OCI-LY3 (cell line): ENCODE data around the gene ZNF547.

Experiments
- H2AFZ ChIP-seq: fragments of 200-600, 300-600 bp; shearing (Covaris generic); 2 replicates; pipeline ENCODE4 v1.6.0; 2014; ENCODE audit warnings: antibody characterized with exemption, low read depth, low read length
- H3K27ac ChIP-seq: fragments of 200-600, 300-600 bp; sonication (generic); 2 replicates; pipeline ENCODE4 v1.5.1; 2014; ENCODE audit warnings: mild to moderate bottlenecking, low read length, moderate library complexity, mixed read lengths
- H3K27me3 ChIP-seq: fragments of 200-600, 300-600 bp; sonication (generic); 2 replicates; pipeline ENCODE4 v1.6.1; 2014; ENCODE audit warnings: low read depth, low read length, mixed read lengths
- H3K36me3 ChIP-seq: fragments of 200-600, 300-600 bp; sonication (generic); replicated peaks from 2 replicates; pipeline ENCODE3; 2014; ENCODE audit warnings: low read depth, low read length, mixed read lengths
- H3K4me1 ChIP-seq: fragments of 300-600, 200-600 bp; sonication (generic); 2 replicates; pipeline ENCODE4 v1.6.1; 2014; ENCODE audit warnings: low read length, mixed read lengths
- H3K4me2 ChIP-seq: fragments of 200-600, 300-600 bp; sonication (generic); 2 replicates; pipeline ENCODE4 v1.6.1; 2014; ENCODE audit warnings: low read length, mixed read lengths
- H3K4me3 ChIP-seq: fragments of 300-600, 200-600 bp; sonication (generic); 2 replicates; pipeline ENCODE4 v1.5.1; 2014; ENCODE audit warnings: antibody characterized with exemption, mild to moderate bottlenecking, low read length, moderate library complexity
- H3K79me2 ChIP-seq: fragments of 300-600, 200-600 bp; shearing (Covaris generic); 2 replicates; pipeline ENCODE4 v1.6.1; 2014; ENCODE audit warnings: mild to moderate bottlenecking, low read length, mixed read lengths
- H3K9ac ChIP-seq: fragments of 300-600, 200-600 bp; shearing (Covaris generic); 2 replicates; pipeline ENCODE4 v1.6.0; 2014; ENCODE audit warnings: mild to moderate bottlenecking, low read length, moderate library complexity
- H3K9me3 ChIP-seq: fragments of 200-600, 300-600 bp; shearing (Covaris generic); 2 replicates; pipeline ENCODE4 v1.6.1; 2014; ENCODE audit warnings: low read length, mixed read lengths; ENCODE audit not compliant: insufficient read depth
- H4K20me1 ChIP-seq: fragments of 200-600, 300-600 bp; sonication (generic); 2 replicates; pipeline ENCODE4 v1.6.1; 2016; ENCODE audit warnings: low read length, mixed read lengths; ENCODE audit not compliant: insufficient read depth
- EZH2phosphoT487 ChIP-seq: fragments of 200-600 bp; shearing (Covaris generic); IDR thresholded peaks from 2 replicates; pipeline ENCODE4 v1.6.1; 2018; ENCODE audit warnings: antibody characterized with exemption, mixed run types, low read depth
- TF ChIP-seq, protein P1 (sequence below): fragments of 200-600, 300-600 bp; sonication (generic); IDR thresholded peaks from 2 replicates; pipeline ENCODE4 v1.5.1; 2014; ENCODE audit warnings: antibody characterized with exemption, low read length, low read depth

ZNF547 gene

DNA sequence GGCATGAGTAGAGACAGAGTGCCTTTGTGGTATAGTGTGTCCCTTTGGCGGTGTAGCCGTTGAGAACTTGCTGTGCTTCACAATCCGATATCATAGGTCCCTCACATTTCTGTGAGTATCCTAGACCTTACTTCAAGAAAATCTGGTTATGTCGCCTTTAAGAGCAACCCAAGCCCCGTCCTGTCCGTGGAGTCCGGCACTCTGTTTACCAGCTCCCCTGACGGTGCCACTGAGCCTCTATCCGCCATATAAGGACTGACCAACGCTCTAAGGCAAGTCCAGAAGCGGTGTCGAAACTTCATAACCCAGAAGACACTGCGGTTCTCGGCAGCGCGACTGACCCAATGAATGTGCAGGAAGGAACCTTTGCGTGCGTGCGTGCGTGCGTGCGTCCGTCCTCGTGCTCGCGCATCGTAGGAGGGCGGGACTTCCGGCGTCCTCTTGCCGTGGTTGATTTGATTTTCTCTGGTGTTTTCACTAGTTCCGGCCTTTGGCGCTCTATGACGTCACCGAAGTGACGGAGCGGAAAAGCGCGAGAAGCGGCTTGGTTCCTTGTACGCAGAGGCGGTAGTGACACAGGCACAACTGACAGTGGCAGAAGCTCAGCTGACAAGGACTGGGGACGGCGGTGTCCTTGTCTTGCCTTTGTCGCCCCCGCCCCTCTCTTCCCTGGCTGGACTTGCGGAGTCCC lies at the start of gene ZNF547, which contains the start of gene TRAPPC2B:
Gene ZNF547, plus strand, starts transcription at position 555 of the 691 bp plus-strand sequence. CDS start 5,005 bp downstream, outside the sequence.
Gene TRAPPC2B, plus strand, starts transcription at position 555 of the 691 bp plus-strand sequence. CDS start 1,283 bp downstream, outside the sequence.
- TF ChIP-seq EZH2phosphoT487: no peak
- TF ChIP-seq, protein P1, sequence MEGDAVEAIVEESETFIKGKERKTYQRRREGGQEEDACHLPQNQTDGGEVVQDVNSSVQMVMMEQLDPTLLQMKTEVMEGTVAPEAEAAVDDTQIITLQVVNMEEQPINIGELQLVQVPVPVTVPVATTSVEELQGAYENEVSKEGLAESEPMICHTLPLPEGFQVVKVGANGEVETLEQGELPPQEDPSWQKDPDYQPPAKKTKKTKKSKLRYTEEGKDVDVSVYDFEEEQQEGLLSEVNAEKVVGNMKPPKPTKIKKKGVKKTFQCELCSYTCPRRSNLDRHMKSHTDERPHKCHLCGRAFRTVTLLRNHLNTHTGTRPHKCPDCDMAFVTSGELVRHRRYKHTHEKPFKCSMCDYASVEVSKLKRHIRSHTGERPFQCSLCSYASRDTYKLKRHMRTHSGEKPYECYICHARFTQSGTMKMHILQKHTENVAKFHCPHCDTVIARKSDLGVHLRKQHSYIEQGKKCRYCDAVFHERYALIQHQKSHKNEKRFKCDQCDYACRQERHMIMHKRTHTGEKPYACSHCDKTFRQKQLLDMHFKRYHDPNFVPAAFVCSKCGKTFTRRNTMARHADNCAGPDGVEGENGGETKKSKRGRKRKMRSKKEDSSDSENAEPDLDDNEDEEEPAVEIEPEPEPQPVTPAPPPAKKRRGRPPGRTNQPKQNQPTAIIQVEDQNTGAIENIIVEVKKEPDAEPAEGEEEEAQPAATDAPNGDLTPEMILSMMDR: no peak
- peak within 1 kb of the TSS; percentile 89 for H3K4me2 ChIP-seq
- H3K27me3 ChIP-seq: no peaks in the 10 kb centered on the region
- H3K79me2 ChIP-seq: peaks cover 21% of the 10 kb centered on the region
- peaks cover 12% of the 10 kb centered on the region for H3K4me1 ChIP-seq
- peak within 1 kb of the TSS; percentile 80 for H3K4me3 ChIP-seq
- H4K20me1 ChIP-seq: no peaks in the 10 kb centered on the region
- H2AFZ ChIP-seq: peak within 1 kb of the TSS; percentile 84
- peaks cover 16% of the 10 kb centered on the region for H3K36me3 ChIP-seq
- H3K9ac ChIP-seq: peak within 1 kb of the TSS; percentile 80
- no peaks in the 10 kb centered on the region for H3K9me3 ChIP-seq
- H3K27ac ChIP-seq: peak within 1 kb of the TSS; percentile 55

DNA sequence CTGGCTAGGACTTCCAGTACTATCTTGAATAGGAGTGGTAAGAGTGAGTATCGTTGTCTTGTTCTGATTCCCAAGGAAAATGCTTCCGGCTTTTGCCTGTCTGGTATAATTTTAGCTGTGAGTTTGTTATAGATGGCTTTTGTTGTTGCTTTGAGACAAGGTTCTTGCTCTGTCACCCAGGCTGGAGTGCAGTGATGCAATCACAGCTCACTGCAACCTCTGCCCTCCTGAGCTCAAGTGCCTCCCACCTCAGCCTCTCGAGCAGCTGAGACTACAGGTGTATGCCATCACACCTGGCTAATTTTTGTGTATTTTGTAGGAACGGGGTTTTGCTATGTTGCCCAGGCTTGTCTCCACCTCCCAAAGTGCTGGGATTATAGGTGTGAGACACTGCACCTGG lies 49.2 kb upstream of the ZNF547 start:
- no peak overlapping the region for H2AFZ ChIP-seq
- no peak overlapping the region for H3K4me3 ChIP-seq
- H3K9me3 ChIP-seq: no peaks in the 10 kb centered on the region
- H3K27ac ChIP-seq: no peak overlapping the region
- H4K20me1 ChIP-seq: no peaks in the 10 kb centered on the region
- TF ChIP-seq EZH2phosphoT487: no peak
- TF ChIP-seq, protein P1: no peak
- H3K27me3 ChIP-seq: peaks cover 7% of the 10 kb centered on the region; the same call in 1 of the 2 replicates
- H3K9ac ChIP-seq: no peak overlapping the region
- H3K4me1 ChIP-seq: no peaks in the 10 kb centered on the region
- H3K36me3 ChIP-seq: no peaks in the 10 kb centered on the region
- H3K79me2 ChIP-seq: no peaks in the 10 kb centered on the region
- H3K4me2 ChIP-seq: no peak overlapping the region

DNA sequence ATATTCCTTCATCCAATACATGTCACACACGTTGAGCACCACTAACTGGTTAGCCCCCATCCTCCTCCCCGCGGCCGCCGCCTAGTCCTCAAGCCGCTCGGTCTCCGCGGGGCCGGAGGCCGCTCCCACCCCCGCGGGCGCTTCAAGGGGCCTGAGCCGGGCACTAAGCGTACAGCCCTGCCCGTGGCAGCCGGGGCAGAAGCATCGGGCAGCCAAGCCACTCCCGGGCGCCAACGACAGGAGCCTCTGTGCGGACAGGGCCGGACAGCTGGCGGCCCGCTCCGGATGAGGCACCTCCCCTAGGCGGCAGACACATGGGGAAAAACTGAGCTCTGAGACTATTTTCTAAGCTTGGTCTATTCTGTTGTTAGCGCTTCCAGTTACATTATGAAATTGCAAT lies 45.8 kb upstream of the ZNF547 start:
- Histone ChIP-seq H3K4me2 (no peak overlapping the region), H3K9me3 (no peaks in the 10 kb centered on the region), H3K4me1 (peaks cover 16% of the 10 kb centered on the region), H3K4me3 (no peak overlapping the region), H3K79me2 (peaks cover 22% of the 10 kb centered on the region), H4K20me1 (peaks cover 11% of the 10 kb centered on the region), H3K27ac (no peak overlapping the region), H3K27me3 (peaks cover 7% of the 10 kb centered on the region; the same call in 1 of the 2 replicates), H2AFZ (no peak overlapping the region), H3K9ac (no peak overlapping the region), H3K36me3 (no peaks in the 10 kb centered on the region)
- TF ChIP-seq EZH2phosphoT487: no peak
- TF ChIP-seq, protein P1: no peak

DNA sequence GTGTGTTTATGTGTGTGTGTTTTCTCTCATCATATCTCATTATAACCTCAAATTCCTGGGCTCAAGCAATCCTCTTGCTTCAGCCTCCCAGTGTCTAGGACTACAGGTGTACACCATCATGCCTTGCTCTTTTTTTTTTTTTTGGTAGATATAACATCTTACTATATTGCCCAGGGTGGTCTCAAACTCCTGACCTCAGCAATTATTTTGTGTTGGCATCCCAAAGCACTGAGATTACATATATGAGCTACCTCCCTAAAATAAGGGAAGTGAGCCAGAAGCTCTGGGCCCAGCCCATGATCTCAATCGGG lies 43.5 kb upstream of the ZNF547 start:
- peaks cover 11% of the 10 kb centered on the region for H4K20me1 ChIP-seq
- peak overlapping the region; percentile 75; the same call in 1 of the 2 replicates for H2AFZ ChIP-seq
- H3K79me2 ChIP-seq: peaks cover 35% of the 10 kb centered on the region
- H3K9ac ChIP-seq: peak overlapping the region; percentile 87
- H3K4me1 ChIP-seq: peaks cover 16% of the 10 kb centered on the region
- H3K9me3 ChIP-seq: no peaks in the 10 kb centered on the region
- peak overlapping the region; percentile 83 for H3K4me2 ChIP-seq
- H3K4me3 ChIP-seq: peak overlapping the region; percentile 84
- H3K36me3 ChIP-seq: peaks cover 12% of the 10 kb centered on the region
- TF ChIP-seq EZH2phosphoT487: no peak
- TF ChIP-seq, protein P1: no peak
- H3K27me3 ChIP-seq: peaks cover 7% of the 10 kb centered on the region; the same call in 1 of the 2 replicates
- peak overlapping the region; percentile 56 for H3K27ac ChIP-seq
